Amniotic stem cell (primary cell): ENCODE results near the gene PLA2G12B.
"Not testable (repeated sequence)": the region's sequence is repeated elsewhere in the genome, so short reads cannot be mapped to it uniquely, and the experiment has no call there.

ENCODE experiments used
- DNase-seq: peaks from one replicate; lab custom pipeline; 2025; lab: John Stamatoyannopoulos, UW

Gene PLA2G12B

GRCh38 chr10:72954596-72955554 is at the start of gene PLA2G12B:
Gene PLA2G12B, minus strand, starts transcription at chr10:72954806. Its CDS starts 121 bp downstream, at chr10:72954685.
- DNase-seq, result no peak

- DNase-seq, result no peak
These were observed 49.2 kb upstream of the PLA2G12B start for GRCh38 chr10:73003822-73004221.

- no peak for DNase-seq
These were observed 46.4 kb upstream of the PLA2G12B start for GRCh38 chr10:73000973-73001372.

GRCh38 chr10:72997099-72997498 is 42.5 kb upstream of the PLA2G12B start:
- DNase-seq, result no peak

- not testable (repeated sequence) for DNase-seq
These were observed 40.9 kb upstream of the PLA2G12B start for GRCh38 chr10:72995459-72995858.

GRCh38 chr10:72989771-72990170 is 35.2 kb upstream of the PLA2G12B start:
- not testable (repeated sequence) for DNase-seq

- DNase-seq, result not testable (repeated sequence)
These were observed 30.0 kb upstream of the PLA2G12B start for GRCh38 chr10:72984618-72985017.

GRCh38 chr10:72981882-72982529 is 27.4 kb upstream of the PLA2G12B start:
- no peak for DNase-seq

- no peak for DNase-seq
These were observed 26.6 kb upstream of the PLA2G12B start for GRCh38 chr10:72981028-72981881.

- no peak for DNase-seq
These were observed 25.7 kb upstream of the PLA2G12B start for GRCh38 chr10:72980348-72980747.

- DNase-seq, result no peak
These were observed 25.1 kb upstream of the PLA2G12B start for GRCh38 chr10:72979709-72980108.

- no peak for DNase-seq
These were observed 22.3 kb upstream of the PLA2G12B start for GRCh38 chr10:72976886-72977285.

- no peak for DNase-seq
These were observed 1.4 kb upstream of the PLA2G12B start for GRCh38 chr10:72956001-72956400.

GRCh38 chr10:72954230-72954595 is 393 bp downstream of the PLA2G12B start:
- no peak for DNase-seq

- no peak for DNase-seq
These were observed 919 bp downstream of the PLA2G12B start for GRCh38 chr10:72953687-72954086.

GRCh38 chr10:72952642-72953158 is 1.9 kb downstream of the PLA2G12B start:
- DNase-seq, result no peak

GRCh38 chr10:72952189-72952588 is 2.4 kb downstream of the PLA2G12B start:
- DNase-seq, result no peak

- DNase-seq, result no peak
These were observed 2.8 kb downstream of the PLA2G12B start for GRCh38 chr10:72951760-72952159.

- no peak for DNase-seq
These were observed 5.8 kb downstream of the PLA2G12B start for GRCh38 chr10:72948762-72949161.

- no peak for DNase-seq
These were observed 7.6 kb downstream of the PLA2G12B start for GRCh38 chr10:72946963-72947362.

- no peak for DNase-seq
These were observed 10.9 kb downstream of the PLA2G12B start for GRCh38 chr10:72943498-72944234.
